ENCODE data around the gene STBD1. TPM values are rescaled to one million over a fixed set of nuclear protein-coding genes. Genes with fewer than 3 reads are reported as not detected.
"Not testable (repeated sequence)": the region's sequence is repeated elsewhere in the genome, so short reads cannot be mapped to it uniquely, and the experiment has no call there.

Gene STBD1
- total RNA-seq, 1 donor from 2014 or later: 9.4 TPM

- Histone ChIP-seq H3K27ac (no peak overlapping the region), H3K9me3 (no peaks in the 10 kb centered on the region), H3K36me3 (no peaks in the 10 kb centered on the region), H3K27me3 (no peaks in the 10 kb centered on the region), H3K4me1 (no peaks in the 10 kb centered on the region), H3K4me3 (no peak overlapping the region)
- intact Hi-C loops (cut with DNase I): no loop called here
- ATAC-seq: no peak
- no peak for TF ChIP-seq CTCF (IDR thresholded peaks at IDR 0.05)
- DNase-seq: no peak
Observed at GRCh38 chr4:76354517-76355473, 48.3 kb downstream of the STBD1 start.

GRCh38 chr4:76357981-76358380 is 51.4 kb downstream of the STBD1 start:
- no peaks in the 10 kb centered on the region for H3K36me3 ChIP-seq
- DNase-seq (no peak), ATAC-seq (no peak)
- H3K4me3 ChIP-seq: no peak overlapping the region
- H3K27me3 ChIP-seq: no peaks in the 10 kb centered on the region
- no peak overlapping the region for H3K27ac ChIP-seq
- TF ChIP-seq CTCF (IDR thresholded peaks at IDR 0.05): no peak
- H3K4me1 ChIP-seq: no peaks in the 10 kb centered on the region
- H3K9me3 ChIP-seq: no peaks in the 10 kb centered on the region
- intact Hi-C loops (cut with DNase I): no loop called here

- DNase-seq; intact Hi-C loops (cut with DNase I); H3K4me1 ChIP-seq; H3K27me3 ChIP-seq; ATAC-seq; H3K36me3 ChIP-seq; H3K4me3 ChIP-seq; H3K9me3 ChIP-seq; H3K27ac ChIP-seq: not testable (repeated sequence)
Observed at GRCh38 chr4:76359881-76360466, 53.4 kb downstream of the STBD1 start.

Other genes with a start within 250 kb of the STBD1 start
- gene ART3, start 232.0 kb upstream of the STBD1 start, total RNA-seq: not detected
- 38.2 TPM for gene NUP54, start 158.3 kb upstream of the STBD1 start, total RNA-seq
- gene SCARB2, start 92.9 kb upstream of the STBD1 start, total RNA-seq: 190 TPM
- gene FAM47E, start 55.0 kb upstream of the STBD1 start, total RNA-seq: 3.6 TPM
- gene CCDC158, start 114.4 kb downstream of the STBD1 start, total RNA-seq: 0.64 TPM
- 73.3 TPM for gene SHROOM3, start 128.5 kb downstream of the STBD1 start, total RNA-seq